Measurements from ENCODE around the gene SEZ6. TPM values are rescaled to one million over a fixed set of nuclear protein-coding genes. Genes with fewer than 3 reads are reported as not detected.

Gene SEZ6
- total RNA-seq, 4 donors from 2014 or later: 0.42 to 0.83 (median 0.52) TPM; not detected in 1

DNA sequence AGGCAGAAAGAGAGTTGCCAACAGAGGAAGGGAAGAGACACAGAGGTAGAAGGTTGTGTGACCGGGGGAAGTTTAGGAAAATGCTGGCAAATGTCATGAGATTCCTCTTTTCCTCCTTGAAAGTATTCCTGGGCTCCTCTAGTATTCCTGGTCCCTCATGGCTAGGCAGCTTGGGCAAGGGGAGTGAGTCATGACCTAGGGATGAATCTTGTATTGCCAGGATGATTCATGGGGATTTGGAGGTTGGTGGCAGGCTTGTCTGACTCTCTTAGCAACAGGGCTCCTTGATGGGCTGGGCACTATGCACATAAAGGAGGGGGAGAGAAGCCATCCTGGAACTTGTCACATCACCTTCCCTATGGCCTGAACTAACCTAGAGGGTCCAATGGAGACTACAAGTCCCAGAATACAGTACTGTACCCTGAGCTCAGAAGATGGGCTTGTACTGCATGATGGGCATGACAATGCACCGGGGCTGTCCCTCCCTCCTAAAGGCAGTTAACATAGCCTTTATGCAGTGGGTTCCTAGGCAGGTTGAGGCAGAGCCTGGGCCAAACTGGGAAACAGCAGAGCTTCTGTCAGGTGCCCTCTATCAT is 2.1 kb upstream of the SEZ6 start:
- TF ChIP-seq POLR2AphosphoS5 (IDR thresholded peaks at IDR 0.05) (no peak), EP300 (IDR thresholded peaks at IDR 0.05) (no peak), POLR2A (IDR thresholded peaks at IDR 0.05; ENCODE audit: low read depth) (no peak)
- TF ChIP-seq, protein P1, sequence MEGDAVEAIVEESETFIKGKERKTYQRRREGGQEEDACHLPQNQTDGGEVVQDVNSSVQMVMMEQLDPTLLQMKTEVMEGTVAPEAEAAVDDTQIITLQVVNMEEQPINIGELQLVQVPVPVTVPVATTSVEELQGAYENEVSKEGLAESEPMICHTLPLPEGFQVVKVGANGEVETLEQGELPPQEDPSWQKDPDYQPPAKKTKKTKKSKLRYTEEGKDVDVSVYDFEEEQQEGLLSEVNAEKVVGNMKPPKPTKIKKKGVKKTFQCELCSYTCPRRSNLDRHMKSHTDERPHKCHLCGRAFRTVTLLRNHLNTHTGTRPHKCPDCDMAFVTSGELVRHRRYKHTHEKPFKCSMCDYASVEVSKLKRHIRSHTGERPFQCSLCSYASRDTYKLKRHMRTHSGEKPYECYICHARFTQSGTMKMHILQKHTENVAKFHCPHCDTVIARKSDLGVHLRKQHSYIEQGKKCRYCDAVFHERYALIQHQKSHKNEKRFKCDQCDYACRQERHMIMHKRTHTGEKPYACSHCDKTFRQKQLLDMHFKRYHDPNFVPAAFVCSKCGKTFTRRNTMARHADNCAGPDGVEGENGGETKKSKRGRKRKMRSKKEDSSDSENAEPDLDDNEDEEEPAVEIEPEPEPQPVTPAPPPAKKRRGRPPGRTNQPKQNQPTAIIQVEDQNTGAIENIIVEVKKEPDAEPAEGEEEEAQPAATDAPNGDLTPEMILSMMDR (IDR thresholded peaks at IDR 0.05): no peak
- no peaks in the 10 kb centered on the region for H3K36me3 ChIP-seq
- intact Hi-C loops (cut with DNase I): no loop called here
- no peak overlapping the region for H3K4me3 ChIP-seq
- H3K4me1 ChIP-seq: peaks cover 7 to 16% (median 14%) of the 10 kb centered on the region in 4 donors
- 58% methylated on average over 2 of the region's 2 CpGs for WGBS
- DNase-seq (ENCODE audit: extremely low spot score): no peak
- no peak overlapping the region for H3K27ac ChIP-seq (replicated peaks in 1 of 4)
- peaks cover 0 to 63% (median 17%) of the 10 kb centered on the region in 4 donors for H3K27me3 ChIP-seq
- no peaks in the 10 kb centered on the region for H3K9me3 ChIP-seq

- Histone ChIP-seq H3K4me1 (peaks cover 7 to 16% (median 14%) of the 10 kb centered on the region in 4 donors), H3K36me3 (no peaks in the 10 kb centered on the region), H3K4me3 (no peak overlapping the region), H3K27ac (replicated peaks in 1 of 4) (no peak overlapping the region), H3K9me3 (no peaks in the 10 kb centered on the region), H3K27me3 (peaks cover 0 to 68% (median 17%) of the 10 kb centered on the region in 4 donors)
- intact Hi-C loops (cut with DNase I): no loop called here
- TF ChIP-seq EP300 (IDR thresholded peaks at IDR 0.05): no peak
- no peak for TF ChIP-seq POLR2AphosphoS5 (IDR thresholded peaks at IDR 0.05)
- no peak for TF ChIP-seq POLR2A (IDR thresholded peaks at IDR 0.05; ENCODE audit: low read depth)
- TF ChIP-seq, protein P1 (IDR thresholded peaks at IDR 0.05): no peak
- WGBS: 24% methylated on average over 2 of the region's 2 CpGs
- no peak for DNase-seq (ENCODE audit: extremely low spot score)
Observed at GRCh38 chr17:29007456-29007855, 1.6 kb upstream of the SEZ6 start.

DNA sequence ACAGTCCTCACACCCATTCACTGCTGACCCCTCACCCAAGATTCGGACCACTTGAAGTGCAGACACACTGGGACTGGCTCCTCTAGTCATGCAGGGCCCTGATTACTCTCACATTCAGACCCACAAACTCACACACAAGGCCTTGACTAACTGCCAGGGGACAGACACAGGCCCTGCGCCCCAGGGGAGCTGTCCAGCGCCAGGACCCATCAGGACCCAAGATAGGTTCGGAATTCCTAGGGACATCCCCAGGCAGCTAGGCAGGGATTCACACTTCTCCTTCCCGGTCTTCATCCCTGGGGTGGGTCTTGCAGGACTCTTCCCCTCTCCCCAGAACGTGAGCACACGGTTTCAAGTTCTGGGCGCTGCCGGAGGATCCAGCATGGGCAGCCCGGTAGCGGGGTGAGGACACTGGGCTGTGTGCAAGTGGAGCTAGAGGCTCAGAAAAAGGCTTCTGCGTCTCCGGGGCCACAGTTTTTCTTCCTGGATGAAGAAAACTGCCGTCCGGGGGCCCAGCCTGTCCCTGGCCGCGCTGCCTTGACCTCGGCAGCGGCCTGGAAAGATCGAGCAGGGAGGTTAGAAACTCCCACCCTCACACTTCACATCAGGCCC is 1.6 kb downstream of the SEZ6 start:
- Histone ChIP-seq H3K36me3 (no peaks in the 10 kb centered on the region), H3K9me3 (no peaks in the 10 kb centered on the region), H3K27ac (replicated peaks in 1 of 4) (no peak overlapping the region), H3K4me1 (peaks cover 7 to 16% (median 14%) of the 10 kb centered on the region in 4 donors), H3K27me3 (peaks cover 0 to 71% (median 17%) of the 10 kb centered on the region in 4 donors), H3K4me3 (no peak overlapping the region)
- 62% methylated on average over 20 of the region's 20 CpGs for WGBS
- intact Hi-C loops (cut with DNase I): no loop called here
- TF ChIP-seq POLR2AphosphoS5 (IDR thresholded peaks at IDR 0.05) (no peak), POLR2A (IDR thresholded peaks at IDR 0.05; ENCODE audit: low read depth) (no peak), EP300 (IDR thresholded peaks at IDR 0.05) (no peak)
- TF ChIP-seq, protein P1 (IDR thresholded peaks at IDR 0.05): no peak
- DNase-seq (ENCODE audit: extremely low spot score): no peak

GRCh38 chr17:29003289-29003688 is 2.5 kb downstream of the SEZ6 start:
- Histone ChIP-seq H3K9me3 (no peaks in the 10 kb centered on the region), H3K27ac (replicated peaks in 1 of 4) (no peak overlapping the region), H3K4me3 (no peak overlapping the region), H3K36me3 (no peaks in the 10 kb centered on the region), H3K27me3 (peaks cover 0 to 62% (median 17%) of the 10 kb centered on the region in 4 donors), H3K4me1 (peaks cover 7 to 16% (median 14%) of the 10 kb centered on the region in 4 donors)
- DNase-seq (ENCODE audit: extremely low spot score): no peak
- TF ChIP-seq, protein P1 (IDR thresholded peaks at IDR 0.05): no peak
- WGBS: 83% methylated on average over 1 of the region's 12 CpGs
- intact Hi-C loops (cut with DNase I): no loop called here

Data from esophagus muscularis mucosa (tissue), 4 donors.